Measurements from ENCODE around the gene DES.

DNA sequence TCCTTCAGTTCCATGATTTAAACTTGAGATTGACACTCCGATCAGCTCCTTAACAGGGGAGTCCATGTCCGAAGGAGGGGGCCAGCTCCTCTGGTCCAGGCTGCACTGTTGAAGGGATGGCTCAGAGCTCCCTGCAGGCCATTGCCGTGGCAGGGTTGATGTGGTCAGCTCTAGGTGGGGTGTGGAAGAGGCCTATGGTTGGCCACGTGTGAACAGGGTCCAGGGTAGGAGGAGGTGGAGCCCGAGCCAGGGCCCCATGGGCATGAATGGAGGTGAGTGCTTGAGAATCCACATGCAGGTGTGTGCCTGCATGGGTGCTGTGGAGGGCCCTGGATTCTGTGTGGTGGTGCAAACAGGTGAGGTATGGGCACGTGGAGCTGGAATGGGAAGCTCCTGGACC, 17.5 kb downstream of the DES start:
- TF ChIP-seq, protein P1, sequence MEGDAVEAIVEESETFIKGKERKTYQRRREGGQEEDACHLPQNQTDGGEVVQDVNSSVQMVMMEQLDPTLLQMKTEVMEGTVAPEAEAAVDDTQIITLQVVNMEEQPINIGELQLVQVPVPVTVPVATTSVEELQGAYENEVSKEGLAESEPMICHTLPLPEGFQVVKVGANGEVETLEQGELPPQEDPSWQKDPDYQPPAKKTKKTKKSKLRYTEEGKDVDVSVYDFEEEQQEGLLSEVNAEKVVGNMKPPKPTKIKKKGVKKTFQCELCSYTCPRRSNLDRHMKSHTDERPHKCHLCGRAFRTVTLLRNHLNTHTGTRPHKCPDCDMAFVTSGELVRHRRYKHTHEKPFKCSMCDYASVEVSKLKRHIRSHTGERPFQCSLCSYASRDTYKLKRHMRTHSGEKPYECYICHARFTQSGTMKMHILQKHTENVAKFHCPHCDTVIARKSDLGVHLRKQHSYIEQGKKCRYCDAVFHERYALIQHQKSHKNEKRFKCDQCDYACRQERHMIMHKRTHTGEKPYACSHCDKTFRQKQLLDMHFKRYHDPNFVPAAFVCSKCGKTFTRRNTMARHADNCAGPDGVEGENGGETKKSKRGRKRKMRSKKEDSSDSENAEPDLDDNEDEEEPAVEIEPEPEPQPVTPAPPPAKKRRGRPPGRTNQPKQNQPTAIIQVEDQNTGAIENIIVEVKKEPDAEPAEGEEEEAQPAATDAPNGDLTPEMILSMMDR (IDR thresholded peaks at IDR 0.05), result no peak
- no peak for TF ChIP-seq POLR2A (IDR thresholded peaks at IDR 0.05)

Data from Peyer's patch (tissue), 4 donors.